Measurements from ENCODE around the gene CATSPER2.
"Not testable (repeated sequence)": the region's sequence is repeated elsewhere in the genome, so short reads cannot be mapped to it uniquely, and the experiment has no call there.

Gene CATSPER2

DNA sequence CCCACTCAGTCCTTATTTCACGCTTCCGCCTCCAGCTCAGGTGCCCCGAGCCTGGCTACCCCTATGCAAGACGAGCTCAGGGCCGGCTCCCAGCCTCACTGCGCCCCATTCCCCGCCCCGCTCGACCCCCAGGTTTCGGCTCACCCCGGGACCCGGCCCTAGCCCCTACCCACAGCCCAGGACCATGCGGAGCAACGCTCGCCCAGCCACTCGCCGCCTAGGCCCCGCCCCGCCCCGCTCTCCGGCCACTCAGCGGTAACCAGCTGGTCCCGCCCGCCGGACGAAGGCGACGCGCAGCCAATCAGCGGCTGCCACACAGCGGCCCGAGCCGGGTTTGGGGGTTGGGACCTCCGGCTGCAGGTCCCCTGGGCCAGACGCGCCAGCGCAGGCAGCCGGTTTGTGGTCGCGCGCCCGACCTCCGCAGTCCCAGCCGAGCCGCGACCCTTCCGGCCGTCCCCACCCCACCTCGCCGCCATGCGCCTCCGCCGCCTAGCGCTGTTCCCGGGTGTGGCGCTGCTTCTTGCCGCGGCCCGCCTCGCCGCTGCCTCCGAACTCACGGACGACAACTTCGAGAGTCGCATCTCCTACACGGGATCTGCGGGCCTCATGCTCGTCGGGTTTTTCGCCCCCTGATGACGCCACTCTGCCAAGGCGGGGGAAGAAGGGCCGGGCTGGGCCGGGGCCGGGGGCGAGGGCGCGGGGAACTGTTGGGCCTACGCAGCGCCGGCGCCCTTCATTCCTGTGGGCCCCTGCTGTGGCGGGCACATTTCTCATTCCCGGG is at the start of gene CATSPER2:
TSS of gene CATSPER2 (minus strand) at position 196 of the 781 bp plus-strand sequence. CDS start 783 bp downstream, outside the sequence.
- no peak for DNase-seq

DNA sequence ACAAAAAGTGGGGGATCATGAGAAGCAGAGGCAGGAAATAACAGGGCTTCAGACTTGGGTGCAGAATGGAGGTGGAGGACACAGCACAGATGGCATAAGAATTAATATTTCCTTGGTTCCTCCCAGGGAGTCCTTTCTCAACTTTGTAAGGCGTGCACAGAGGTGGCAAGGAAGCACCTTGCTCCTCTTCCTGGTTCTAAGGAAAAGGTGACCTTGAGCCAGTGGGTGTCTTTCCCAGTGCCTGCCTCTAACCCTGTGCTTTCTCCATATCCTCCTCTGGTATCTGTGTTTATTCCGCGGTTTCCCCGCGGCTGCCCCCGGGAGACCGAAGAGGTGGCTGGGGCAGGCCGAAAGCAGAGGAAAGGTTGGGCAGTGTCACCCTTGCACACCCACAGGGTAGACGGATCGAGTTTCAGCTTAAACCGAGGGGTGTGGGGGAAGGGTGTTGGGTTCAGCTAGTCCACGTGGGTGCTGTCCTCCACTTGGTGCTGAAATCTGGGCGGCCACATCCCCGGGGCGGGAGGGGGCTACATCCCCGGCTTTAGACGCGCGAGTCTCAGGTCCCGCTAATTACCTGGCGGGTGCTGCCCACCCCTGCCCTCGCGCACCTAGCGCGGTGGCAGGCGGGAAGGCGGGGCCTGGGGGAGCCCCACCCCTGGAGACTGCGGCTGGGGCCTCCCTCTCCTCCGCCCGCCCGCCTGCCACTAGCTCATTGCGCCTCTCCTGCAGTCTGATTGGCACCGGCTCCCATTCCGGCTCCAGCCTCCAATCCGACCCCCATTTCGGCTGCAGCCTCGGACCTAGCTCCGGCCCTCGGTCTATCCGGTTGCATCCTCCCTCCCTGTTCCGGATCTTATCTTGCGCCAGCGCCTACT is 44.7 kb upstream of the CATSPER2 start, which contains the start of gene CKMT1A:
TSS of gene CKMT1A (plus strand) at position 712 of the 875 bp plus-strand sequence. CDS start 192 bp downstream, outside the sequence.
- DNase-seq = not testable (repeated sequence)

DNA sequence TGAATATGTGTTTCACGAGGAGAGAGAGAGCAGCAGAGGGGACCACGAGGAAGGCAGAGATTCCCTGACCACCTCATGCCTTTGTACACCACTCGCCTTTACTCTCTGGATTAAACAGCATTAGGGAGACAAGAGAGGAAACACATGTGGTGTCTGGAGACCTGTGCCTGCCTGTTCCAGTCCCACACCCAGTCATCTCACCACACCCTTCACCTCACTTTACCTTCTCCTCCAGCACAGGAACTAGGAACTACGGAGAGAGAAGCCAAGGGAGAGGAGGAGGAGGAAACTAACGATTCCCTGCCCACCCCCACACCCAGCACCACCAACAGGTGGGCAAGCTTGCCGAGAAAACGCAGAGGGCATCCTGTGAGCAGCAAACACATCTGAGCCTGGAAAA is 44.0 kb upstream of the CATSPER2 start:
- DNase-seq = not testable (repeated sequence)

DNA sequence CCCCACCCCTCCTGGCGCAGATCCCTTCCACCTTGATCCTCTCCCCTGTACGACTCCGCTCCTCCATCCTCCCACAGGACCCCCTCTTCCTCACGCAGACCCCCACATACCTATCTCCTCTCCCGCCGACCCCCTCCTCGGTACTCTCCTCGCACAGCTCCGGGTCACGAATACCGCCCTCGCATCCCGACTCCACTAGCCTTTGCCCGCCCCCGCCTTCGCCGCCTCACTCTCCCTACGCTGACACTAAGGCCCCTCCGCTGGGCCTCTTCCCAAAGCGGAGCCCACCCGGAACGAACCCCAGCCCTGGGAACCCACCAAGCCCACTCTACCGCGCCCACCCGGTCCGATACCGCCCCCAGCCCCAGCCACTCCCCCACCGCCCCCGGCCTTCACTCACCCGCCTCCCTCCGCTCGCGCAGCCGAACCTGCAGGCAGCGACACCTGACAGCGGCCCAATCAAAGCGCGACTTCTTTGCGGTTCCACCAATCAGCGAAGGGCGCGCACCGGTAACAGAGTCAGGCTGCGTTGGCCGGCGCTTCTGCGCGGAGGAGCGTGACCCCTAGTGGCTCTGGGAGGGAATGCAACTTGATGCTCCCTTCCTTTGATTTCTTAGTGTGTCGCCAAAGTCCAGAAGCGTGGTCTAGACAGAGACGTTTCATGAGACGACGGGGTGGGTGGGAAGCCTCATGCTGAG is 41.1 kb upstream of the CATSPER2 start:
- DNase-seq = not testable (repeated sequence)

DNA sequence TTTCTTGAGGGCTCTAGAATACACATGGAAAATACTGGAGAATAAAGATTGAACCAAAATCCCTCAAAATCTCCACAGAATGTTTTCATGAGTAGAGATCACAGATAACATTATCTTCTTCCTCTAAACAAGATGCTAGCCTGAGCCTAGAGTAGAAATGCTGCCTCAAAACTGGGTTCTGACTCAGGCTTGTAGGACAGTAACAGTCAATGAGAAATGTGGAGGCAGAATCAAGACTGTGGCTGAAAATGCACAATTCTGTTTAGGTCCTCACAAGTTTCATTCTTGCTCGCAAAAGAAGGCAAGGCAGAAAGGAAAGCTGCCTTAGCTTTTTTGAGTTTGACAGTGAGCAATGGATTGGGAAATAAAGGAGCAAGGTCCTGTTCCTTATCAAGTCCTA is 25.5 kb upstream of the CATSPER2 start:
- DNase-seq = not testable (repeated sequence)

DNA sequence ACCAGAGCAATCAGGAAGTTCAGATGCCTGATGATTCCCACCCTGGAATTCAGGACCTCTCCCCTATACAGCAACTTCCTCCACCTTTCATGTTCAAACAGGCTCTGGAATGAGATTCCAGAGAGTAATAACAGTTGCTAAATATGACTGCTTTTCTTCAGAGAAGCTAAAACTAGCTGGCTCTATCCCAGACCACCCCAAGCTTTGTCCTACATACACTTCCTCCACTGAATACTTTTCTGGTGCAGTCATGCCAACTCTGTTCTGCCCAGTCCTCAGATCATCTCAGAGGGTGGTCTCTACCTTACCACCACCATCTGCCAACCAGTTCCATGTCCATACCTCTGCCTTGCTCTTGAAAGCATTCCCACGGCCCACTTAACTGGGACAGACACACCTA is 17.5 kb upstream of the CATSPER2 start:
- not testable (repeated sequence) for DNase-seq

DNA sequence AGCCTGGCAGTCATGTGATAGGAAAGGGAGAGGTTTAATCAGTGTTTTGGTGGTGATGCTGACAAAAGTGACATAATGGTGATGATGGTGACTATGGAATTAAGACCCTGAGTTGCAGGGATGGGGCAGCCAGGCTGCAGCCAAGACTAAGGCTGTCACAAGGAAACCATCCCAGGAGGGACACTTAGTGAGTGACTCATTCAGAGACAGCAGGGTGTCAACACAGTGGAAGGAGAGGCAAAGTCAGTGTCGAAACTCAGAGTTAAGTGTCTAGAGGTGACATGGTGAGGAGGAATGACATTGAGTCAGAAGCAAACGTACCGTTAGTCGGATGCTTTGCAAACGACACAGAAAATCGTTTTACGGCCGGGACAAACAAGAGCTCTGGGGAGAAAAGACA is 14.7 kb upstream of the CATSPER2 start:
- not testable (repeated sequence) for DNase-seq

DNA sequence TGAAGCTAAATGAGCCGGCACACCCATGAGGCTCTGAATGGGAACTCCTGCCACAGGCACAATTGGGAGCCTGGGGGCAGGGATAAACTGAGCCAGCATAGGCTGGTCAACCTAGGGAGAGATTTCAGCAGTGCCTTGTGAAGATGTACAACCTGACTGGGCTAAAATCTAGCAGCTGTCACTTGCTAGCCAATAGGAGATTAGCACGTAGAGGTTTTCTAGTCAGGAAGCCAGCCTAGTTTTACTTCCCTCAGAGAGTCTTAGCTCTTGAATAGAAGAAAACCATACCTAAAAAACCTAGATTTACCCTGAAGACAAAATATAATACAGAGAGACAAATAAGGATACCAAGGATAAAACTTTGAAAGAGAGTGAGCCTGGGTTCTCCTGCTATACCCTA is 13.6 kb upstream of the CATSPER2 start:
- not testable (repeated sequence) for DNase-seq

DNA sequence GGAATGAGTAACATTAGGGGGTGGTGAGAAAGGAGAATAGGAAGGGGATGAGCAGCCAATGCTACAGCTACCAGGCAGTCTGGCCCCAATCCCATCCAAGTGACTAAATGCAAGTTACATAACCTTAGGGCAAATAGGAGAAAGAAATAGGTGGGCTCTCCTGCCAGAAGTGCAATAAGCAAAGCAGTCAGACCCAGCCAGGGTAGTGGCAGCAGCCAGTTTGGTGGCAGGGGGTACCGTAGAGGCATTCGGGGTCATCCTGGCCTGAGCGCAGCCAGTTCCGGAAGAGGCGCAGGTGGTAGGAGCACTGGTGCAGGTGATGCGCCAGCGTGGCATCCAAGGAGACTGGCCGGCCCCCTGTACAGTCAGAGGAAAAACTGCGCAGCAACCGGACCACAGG is 11.1 kb upstream of the CATSPER2 start:
- not testable (repeated sequence) for DNase-seq

DNA sequence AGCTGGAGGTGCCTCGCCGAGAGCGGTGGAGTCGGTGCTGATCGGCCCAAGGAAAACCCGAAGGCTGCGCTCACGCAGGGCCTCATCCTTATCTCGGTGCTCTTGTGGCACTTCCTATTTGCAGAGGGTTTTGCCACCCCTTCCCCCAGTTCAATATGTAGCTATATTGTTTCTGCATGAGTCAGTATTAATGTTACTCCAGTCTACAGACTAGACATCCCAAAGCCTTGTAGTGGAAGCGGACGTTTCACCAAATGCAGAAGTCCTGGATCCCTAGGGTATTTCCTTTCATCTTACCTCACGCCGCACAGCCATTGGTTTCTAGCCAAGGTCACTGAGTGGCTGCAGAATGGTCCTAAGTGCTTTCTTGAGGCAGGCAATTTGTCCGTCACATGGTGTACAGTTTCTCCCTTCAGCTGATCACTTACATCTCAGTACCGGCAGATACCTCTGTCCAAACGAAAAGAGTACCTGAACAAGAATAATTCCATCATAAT is 834 bp upstream of the CATSPER2 start:
- not testable (repeated sequence) for DNase-seq

DNA sequence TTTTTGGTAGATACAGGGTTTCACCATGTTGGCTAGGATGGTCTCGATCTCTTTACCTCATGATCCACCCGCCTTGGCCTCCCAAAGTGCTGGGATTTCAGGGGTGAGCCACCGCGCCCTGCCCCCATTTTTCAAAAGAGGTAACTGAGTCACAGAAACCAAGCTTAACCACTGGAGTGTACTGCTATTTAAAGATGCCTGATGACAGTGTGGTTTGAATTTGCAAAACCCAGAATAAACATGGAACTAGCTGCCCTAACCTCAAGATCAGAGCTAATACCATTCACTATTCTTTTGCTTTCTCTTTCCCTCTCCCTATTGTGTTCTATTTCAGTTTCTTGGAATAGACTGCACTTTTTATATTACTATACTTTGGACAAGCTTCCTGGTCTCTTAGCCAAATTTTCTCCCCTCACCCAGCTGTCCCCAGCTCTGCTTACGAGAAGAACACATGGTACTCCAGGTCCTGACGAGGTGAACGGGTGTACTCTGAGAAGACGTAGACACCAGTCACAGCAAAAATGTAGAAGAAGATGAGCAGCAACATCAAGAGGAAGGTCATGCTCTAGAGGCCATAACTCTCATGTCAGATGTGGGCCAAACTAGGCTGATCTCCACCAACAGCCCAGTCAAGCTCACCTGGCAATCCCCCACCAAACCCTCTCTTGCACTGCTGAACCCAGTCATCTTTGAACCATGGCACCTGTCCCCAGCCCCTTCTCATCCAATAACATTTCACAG is 10.0 kb downstream of the CATSPER2 start:
- DNase-seq = not testable (repeated sequence)

DNA sequence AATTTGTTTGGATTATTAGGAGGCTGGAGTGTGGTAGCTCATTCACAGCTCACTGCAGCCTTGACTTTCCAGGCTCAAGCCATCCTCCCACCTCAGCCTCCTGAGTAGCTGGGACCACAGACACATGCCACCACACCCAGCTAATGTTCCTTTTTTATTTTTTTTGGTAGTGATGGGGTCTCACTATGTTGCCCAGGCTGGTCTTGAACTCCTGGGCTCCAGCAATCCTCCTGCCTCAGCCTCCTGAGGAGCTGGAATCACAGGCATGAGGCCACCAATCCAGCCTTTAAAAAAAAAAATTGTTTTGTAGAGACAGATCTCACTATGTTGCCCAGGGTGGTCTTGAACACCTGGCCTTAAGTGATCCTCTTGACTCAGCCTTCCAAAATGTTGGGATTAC is 21.7 kb downstream of the CATSPER2 start:
- DNase-seq = not testable (repeated sequence)

DNA sequence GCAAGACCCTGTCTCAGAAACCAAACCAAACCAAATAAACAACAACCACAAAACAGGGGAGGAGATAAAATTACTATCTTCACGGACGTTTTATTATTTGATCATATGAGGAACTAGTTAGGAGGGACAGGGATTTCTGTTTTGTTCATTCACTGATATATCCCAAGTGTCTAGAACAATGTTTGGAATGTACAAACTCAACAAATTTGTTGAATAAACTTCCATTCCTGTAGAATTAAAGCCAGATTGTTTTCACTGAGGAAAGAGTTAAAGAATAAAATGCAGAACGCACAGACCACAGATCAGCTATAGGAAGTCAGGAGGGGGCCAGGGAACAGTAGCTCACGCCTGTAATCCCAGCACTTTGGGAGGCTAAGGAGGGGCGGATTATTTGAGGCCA is 23.5 kb downstream of the CATSPER2 start:
- no peak for DNase-seq

DNA sequence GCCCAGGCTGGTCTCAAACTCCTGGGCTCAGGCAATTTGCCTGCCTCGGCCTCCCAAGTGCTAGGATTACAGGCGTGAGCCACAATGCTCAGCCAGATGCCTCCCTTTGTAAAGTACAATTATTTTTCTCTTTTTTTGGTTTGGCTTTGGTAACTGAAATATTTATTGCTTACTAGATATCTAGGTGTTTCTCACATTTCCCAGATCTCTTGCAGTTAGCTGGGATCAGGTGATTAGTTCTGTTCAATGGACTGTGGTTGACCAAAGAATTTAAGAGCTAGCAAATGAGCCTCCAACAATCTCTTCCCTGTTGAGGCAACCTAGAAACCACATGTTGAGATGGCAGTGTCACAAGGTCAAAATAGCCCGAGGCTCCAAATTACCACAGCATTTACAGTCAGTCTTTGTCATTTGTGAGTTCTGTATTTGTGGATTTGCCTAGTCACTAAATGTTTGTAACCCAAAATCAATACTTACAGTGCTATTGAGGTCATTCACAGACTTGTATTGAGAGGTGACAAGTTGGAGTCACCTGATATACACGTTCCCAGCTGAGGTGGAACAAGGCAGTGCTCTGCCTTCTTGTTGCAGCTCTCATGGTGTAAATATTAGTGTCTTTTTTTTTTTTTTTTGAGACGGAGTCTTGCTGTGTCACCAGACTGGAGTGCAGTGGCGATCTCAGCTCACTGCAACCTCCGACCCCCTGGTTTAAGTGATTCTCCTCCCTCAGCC is 26.4 kb downstream of the CATSPER2 start:
- DNase-seq = not testable (repeated sequence)

DNA sequence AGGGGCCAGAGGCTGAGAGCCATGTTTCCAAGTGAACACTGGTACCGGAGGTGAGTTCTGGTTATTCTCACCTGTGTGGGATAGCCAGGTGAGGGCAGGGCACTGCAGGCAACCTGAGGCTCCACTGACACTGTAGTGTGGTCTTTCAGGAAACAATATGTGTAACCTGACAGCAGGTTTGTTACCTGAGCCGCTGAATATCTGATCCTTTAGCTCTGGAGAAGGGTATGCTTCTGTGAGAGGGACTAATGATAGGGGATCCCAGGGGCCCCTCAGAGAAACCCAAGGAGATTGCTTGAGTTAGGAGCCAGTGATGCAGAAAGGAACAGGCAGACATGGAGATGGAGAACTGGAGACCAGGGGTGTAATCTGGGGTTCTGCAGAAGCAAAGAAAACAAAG is 29.9 kb downstream of the CATSPER2 start, which contains the start of gene STRC:
TSS of gene STRC (minus strand) at position 101 of the 400 bp plus-strand sequence. CDS start at position 23, 78 bp downstream.
- DNase-seq = not testable (repeated sequence)

DNA sequence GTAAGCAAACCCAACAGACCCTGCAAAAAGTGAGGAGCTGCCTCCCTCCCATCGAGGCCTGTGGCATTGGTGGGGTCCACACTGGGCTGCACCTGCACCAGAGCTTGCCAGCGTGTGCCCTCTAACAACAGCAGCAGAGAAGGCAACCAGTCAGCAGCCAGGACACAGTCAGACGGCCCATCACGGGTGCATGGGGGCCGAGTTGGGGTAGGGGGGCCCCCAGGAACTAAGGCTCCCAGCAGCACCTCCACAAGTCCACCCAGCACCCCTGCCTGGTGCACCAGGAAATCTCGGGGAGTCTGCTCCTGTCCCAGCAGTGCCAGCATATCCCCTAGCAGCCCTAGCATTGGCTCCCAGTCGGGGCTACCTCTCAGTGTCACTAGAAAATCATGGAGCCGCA is 30.9 kb downstream of the CATSPER2 start:
- DNase-seq = not testable (repeated sequence)

DNA sequence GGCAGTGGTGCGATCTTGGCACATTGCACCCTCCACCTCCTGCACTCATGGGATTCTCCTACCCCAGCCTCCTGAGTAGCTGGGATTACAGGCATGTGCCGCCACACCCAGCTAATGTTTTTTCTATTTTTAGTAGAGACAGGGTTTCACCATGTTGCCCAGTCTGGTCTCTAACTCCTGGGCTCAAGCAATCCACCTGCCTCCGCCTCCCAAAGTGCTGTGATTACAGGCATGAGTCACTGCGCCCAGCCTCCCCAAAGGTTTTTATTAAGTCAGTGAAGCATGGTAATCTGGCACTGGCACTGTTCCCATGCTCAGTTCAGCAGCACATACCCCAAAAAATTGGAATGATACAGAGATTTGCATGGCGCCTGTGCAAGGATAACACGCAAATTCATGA is 46.4 kb downstream of the CATSPER2 start:
- DNase-seq = peak; percentile 20

DNA sequence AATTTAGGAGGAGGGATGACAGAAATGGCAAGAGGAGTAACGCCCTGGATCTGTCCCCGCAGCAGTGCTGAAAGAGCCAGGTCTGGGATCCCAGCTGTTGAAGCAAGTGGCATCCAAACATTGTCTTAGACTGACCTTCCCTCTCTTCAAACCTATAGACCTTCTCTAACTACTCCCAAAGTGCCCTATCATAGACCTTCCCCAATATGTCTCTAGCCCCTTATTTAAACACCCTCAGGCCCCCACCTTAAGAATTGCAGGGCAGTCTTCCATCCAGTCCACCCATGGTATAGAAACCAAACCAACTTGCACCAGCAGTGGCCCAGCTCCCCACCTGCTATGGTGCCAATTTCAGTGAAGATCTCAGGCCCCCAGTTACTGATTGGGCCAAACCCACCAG is 48.4 kb downstream of the CATSPER2 start:
- DNase-seq = not testable (repeated sequence)

DNA sequence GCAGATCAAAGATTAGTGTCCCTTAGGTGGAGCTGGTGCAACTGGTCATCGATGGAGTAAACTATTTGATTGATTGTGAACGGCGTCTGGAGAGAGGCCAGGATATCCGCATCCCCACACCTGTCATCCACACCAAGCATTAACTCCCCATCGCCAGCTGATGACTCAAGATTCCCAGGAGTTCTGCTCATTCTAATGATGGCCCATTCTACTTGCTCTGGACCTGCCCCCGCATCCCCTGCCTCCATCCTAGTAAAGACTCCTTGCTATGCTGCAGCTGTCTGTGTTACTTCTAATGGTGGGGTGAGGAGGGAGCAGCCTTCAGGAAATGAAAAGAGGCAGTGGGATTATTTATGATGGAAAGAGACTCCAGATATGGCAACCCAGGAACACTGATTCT is 49.5 kb downstream of the CATSPER2 start:
- DNase-seq = not testable (repeated sequence)

DNA sequence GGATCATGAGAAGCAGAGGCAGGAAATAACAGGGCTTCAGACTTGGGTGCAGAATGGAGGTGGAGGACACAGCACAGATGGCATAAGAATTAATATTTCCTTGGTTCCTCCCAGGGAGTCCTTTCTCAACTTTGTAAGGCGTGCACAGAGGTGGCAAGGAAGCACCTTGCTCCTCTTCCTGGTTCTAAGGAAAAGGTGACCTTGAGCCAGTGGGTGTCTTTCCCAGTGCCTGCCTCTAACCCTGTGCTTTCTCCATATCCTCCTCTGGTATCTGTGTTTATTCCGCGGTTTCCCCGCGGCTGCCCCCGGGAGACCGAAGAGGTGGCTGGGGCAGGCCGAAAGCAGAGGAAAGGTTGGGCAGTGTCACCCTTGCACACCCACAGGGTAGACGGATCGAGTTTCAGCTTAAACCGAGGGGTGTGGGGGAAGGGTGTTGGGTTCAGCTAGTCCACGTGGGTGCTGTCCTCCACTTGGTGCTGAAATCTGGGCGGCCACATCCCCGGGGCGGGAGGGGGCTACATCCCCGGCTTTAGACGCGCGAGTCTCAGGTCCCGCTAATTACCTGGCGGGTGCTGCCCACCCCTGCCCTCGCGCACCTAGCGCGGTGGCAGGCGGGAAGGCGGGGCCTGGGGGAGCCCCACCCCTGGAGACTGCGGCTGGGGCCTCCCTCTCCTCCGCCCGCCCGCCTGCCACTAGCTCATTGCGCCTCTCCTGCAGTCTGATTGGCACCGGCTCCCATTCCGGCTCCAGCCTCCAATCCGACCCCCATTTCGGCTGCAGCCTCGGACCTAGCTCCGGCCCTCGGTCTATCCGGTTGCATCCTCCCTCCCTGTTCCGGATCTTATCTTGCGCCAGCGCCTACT is 55.1 kb downstream of the CATSPER2 start, which contains the start of gene CKMT1B:
TSS of gene CKMT1B (plus strand) at position 700 of the 863 bp plus-strand sequence. CDS start 192 bp downstream, outside the sequence.
- not testable (repeated sequence) for DNase-seq

Measured in NCI-H345 (cell line).